Heart left ventricle (tissue), 13 donors: ENCODE results near the gene MAN1C1.

Experiments used
- POLR2A ChIP-seq, 2 donors: fragments of 450-650 bp; IDR thresholded peaks; one replicate each; pipeline ENCODE4 v1.6.1; 2017; ENCODE audit warnings: antibody characterized with exemption in 2 of 2, mild to moderate bottlenecking in 2 of 2, moderate library complexity in 2 of 2
- TF ChIP-seq, protein P1 (sequence below), 12 donors: fragments of 200-600 bp; sonication (generic) in 4 of 12; IDR thresholded peaks; one replicate each; pipeline versions ENCODE4 v1.5.0 to v1.8.0; 2018 to 2022; ENCODE audit warnings: antibody characterized with exemption in 12 of 12, mild to moderate bottlenecking in 5 of 12
- donor health status: ischemic (EF 13 %, LVEDD 7.1; RV severe dilation, severe dysfunction).
- donor health status: DM: no; HTN: yes; CAD: no.
- donor health status: DM: no; HTN: no; CAD: no.
- donor health status: ischemic (EF 25% LVEDD 6.9; RV normal size, moderate dysfunction).
- donor health status: ischemic (EF 25% LVEDD 5.7; RV mildly dilated, moderate dysfunction).
- donor health status: ischemic (EF 35%, LVEDD 5.7; RV mildly dilated, moderate dysfunction).
- donor health status: nonischemic (EF 11% LVEDD 7.7; RV severe dilation, severe dysfunction).
- donor health status: DM: yes; HTN: yes; CAD: no.
- donor health status: PGD.
- donor health status: ischemic (EF 29% LVEDD 5.4; RV normal size, mild dysfunction).
- donor health status: nonischemic (EF 23%, LVEDD 6.1; RV moderate dilation, normal function).

DNA sequence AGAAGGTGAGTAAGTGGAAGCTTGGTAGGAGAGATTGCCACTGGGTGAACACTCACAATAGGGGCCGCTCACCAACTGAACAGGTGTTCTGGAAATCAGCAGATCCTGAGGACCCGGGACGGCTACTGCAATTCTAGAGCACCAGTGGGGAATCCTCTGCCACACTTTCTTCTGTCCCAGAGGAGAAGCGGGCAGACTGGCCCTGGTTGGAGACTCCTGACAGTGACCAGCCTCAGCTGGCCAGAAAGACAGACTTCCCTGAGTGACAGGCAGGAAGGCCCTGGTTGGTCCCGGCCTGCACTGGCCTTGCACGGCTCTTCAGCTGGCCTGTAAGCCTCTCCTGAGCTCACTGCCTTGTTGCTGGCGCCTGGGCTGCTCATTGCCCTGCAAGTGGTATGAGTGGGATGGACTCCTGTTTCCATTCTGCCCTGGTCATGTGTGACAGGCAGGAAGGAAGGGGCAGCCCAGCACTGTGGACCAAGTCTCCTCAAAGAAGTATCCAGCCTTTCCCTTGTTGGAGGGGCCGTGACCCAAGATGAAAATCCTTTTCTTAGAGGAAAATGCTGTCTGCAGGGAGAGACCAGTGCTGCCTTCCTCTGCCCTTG is 34.5 kb downstream of the MAN1C1 start:
- no peak for TF ChIP-seq POLR2A (IDR thresholded peaks at IDR 0.05)
- TF ChIP-seq, protein P1, sequence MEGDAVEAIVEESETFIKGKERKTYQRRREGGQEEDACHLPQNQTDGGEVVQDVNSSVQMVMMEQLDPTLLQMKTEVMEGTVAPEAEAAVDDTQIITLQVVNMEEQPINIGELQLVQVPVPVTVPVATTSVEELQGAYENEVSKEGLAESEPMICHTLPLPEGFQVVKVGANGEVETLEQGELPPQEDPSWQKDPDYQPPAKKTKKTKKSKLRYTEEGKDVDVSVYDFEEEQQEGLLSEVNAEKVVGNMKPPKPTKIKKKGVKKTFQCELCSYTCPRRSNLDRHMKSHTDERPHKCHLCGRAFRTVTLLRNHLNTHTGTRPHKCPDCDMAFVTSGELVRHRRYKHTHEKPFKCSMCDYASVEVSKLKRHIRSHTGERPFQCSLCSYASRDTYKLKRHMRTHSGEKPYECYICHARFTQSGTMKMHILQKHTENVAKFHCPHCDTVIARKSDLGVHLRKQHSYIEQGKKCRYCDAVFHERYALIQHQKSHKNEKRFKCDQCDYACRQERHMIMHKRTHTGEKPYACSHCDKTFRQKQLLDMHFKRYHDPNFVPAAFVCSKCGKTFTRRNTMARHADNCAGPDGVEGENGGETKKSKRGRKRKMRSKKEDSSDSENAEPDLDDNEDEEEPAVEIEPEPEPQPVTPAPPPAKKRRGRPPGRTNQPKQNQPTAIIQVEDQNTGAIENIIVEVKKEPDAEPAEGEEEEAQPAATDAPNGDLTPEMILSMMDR (IDR thresholded peaks at IDR 0.05) = no peak
